Effector CD8-positive, alpha-beta T cell (primary cell): ENCODE measurements around the gene ZSCAN18.

Experiments used
- DNase-seq: peaks from one replicate; lab custom pipeline; 2025; lab: John Stamatoyannopoulos, UW

The ZSCAN18 gene

GRCh38 chr19:58086825-58087710 lies 11.0 kb downstream of the ZSCAN18 start:
- no peak for DNase-seq

- no peak for DNase-seq
Measured at GRCh38 chr19:58085348-58085875, 12.6 kb downstream of the ZSCAN18 start.

DNA sequence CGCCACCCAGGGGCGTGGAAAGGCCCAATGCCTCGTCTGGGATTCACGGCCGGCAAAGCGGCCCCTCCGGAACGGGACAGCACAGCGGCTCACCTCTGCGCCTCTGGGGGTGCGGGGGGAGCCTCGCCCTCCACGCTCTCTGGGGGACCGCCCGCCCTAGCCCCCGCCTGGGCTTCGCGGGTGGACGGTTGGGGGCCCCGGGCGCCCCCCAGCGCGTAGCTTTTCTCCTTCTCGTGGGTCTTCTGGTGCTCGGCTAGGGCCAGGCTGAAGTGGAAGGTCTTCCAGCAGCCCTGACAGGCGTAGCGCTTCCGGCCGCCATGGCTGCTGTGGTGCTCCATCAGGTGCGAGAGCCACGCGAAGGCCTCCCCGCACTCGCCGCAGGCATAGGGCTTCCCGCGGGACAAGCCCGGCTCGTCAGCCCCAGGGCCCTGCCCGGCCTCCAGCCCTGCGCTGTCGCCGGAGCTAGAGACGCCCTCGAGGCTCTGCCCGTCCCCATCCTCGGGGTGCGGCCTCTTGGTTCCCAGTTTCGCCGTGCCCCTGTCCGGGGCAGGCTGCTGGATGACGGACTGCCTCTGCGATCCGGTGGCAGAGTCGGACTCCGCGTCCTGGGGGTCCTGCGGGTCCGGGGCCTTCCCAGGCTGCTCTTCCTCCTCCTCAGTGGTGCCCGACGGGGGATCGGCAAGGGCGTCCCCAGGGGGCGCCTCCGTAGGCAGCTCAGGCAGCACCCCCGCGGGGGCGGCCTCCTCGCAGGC lies 13.3 kb downstream of the ZSCAN18 start:
- no peak for DNase-seq

GRCh38 chr19:58083021-58083420 lies 15.0 kb downstream of the ZSCAN18 start:
- DNase-seq, result no peak

DNA sequence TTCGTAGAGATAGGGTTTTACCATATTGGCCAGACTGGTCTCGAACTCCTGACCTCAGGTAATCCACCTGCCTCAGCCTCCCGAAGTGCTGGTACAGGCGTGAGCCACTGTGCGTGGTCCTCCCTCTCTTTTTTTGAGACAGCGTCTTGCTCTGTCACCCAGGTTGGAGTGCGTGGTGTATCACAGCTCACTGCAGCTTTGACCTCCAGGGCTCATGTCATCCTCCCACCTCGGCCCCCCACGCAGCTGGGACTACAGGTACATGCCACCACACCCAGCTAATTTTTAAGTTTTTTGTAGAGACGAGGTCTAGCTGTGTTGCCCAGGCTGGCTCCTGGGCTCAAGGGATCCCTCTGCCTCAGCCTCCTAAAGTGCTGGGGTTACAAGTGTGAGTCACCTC lies 18.2 kb downstream of the ZSCAN18 start:
- DNase-seq, result no peak

- no peak for DNase-seq
Measured at GRCh38 chr19:58067240-58067912, 30.7 kb downstream of the ZSCAN18 start.

DNA sequence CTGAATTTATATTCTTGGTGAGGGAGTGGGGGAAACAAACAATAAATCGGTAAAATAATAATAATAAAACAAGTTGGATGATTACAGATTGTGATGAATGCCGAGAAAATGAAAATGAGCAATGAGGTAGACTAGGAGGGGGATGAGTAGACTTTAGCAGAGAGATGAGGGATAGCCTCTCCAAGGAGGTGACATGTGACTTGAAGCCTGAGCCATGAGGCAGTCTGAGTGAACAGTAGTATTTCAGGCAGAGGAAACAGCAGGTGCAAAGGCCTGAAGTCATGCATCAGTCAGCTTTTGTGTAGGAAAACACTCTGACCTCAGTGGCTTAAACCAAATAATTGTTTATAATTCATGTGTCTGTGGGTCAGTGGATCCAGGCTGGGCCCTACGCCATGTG lies 34.3 kb downstream of the ZSCAN18 start:
- DNase-seq, result no peak

- DNase-seq, result no peak
Measured at GRCh38 chr19:58060231-58060630, 37.8 kb downstream of the ZSCAN18 start.

GRCh38 chr19:58059671-58060078 lies 38.4 kb downstream of the ZSCAN18 start:
- DNase-seq, result no peak

GRCh38 chr19:58059003-58059670 lies 38.9 kb downstream of the ZSCAN18 start, which contains the start of gene ZNF135:
Gene ZNF135 (plus strand): TSS chr19:58059282. CDS start chr19:58060003, 721 bp downstream.
- peak; percentile 40 for DNase-seq

DNA sequence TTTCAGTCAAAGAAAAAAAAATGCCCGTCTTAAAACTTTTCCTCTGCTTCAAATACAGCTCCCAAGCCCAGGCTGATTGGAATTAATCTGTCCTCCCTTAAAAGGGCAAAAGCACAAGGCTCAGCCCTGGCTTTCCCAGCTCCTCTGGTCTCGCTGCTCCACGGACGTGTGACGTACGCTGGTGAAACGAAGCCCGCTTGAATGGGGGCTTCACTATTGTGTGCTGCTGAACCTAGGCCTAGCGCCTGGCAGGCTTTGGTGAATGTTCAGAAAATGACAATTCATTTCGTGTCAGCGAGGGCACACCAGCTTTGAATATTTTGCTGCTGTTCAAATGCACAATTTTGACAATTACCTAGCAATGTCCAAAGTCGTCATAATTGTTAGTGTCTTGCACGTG lies 39.6 kb downstream of the ZSCAN18 start:
- DNase-seq, result no peak

DNA sequence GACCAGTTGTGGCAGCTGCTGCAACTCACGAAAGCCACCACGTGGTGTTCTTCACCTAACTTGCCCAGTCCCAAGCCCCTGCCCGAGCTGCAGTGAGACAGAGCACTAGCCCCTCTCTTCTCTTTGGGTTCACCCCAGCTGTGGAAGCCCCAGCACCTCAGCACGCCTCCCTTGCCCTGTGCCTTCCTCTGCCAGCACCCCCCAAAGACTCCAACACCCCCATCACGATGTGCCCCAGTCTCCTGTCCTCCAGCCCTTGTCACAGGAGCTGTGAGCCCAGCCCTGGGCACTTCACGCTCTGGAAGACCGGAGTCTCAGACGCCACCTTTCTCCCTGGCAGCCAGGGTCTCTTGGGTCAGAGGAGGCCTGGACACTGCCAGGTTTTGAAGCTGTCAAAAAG lies 41.2 kb downstream of the ZSCAN18 start:
- no peak for DNase-seq

GRCh38 chr19:58056261-58056660 lies 41.8 kb downstream of the ZSCAN18 start:
- no peak for DNase-seq

GRCh38 chr19:58054901-58055874 lies 42.8 kb downstream of the ZSCAN18 start:
- no peak for DNase-seq

GRCh38 chr19:58053480-58054156 lies 44.4 kb downstream of the ZSCAN18 start:
- no peak for DNase-seq

DNA sequence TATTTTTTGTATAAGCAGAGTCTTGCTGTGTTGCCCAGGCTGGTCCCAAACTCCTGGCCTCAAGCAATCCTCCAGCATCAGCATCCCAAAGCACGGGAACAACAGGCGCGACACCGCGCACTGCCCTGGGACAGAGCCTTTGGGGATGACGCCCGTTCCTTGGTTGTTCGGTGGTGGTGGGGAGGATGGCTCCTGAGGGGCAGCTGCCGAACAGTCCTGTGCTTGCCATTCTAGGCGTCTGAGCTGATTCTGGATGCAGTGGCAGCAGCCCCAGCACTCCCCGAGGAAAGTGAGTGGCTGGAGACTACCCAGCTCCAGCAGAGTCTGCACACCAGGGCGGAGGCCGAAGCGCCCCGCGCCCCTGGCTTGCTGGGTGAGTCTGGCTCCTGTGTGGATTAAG lies 45.8 kb downstream of the ZSCAN18 start:
- DNase-seq, result no peak

DNA sequence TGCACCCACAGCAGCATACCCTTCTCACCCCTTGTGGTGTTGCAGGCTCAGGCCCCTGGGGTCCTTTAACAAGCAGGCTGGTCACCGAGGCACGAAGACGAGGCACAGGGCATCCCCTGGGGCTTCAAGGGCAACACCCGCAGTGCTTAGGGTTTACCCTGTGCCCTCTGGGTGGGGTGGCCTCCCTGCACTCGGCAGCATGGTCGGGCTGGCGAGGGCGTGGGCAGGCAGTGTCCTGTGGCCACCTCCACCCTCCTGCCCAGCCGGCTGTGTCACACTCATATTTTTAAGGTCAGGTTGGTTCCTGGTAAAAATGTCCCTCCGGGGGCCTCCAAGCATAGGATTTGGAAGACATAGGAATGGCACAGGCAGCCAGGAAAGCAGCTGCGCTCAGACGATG lies 50.4 kb downstream of the ZSCAN18 start:
- DNase-seq, result no peak

DNA sequence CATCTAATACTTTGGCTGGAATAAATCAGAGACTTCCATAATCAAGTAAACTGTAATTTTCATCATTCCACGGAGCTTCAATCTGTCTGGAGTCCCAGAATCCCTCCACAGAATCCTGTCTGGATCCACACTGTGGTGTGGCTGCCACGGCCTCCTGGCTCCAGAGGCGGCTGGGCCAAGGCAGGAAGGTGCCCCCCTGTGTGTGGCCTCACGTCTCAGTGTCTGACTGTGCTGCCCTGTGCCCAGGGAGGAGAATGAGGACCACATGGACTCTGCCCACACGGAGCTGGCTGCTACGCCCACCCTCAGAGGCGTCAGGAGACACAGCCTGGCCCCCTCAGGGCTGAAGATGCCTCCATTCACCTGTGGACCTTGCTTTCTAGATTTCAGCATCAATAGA lies 51.2 kb downstream of the ZSCAN18 start:
- no peak for DNase-seq

GRCh38 chr19:58045411-58046050 lies 52.5 kb downstream of the ZSCAN18 start:
- DNase-seq, result no peak
